Effector memory CD8-positive, alpha-beta T cell (primary cell): Measurements from ENCODE around the gene KIF4A.

Source experiments
- ATAC-seq: fragments of 150-1000 bp; cut with Tn5 transposase; replicated peaks from 2 replicates; pipeline ENCODE4 v1.10.0; 2021; ENCODE audit warnings: mild to moderate bottlenecking, moderate library complexity
- DNase-seq, 3 experiments: peaks; one replicate each; pipeline ENCODE4 v3.0.0; 2021
- H3K27ac Mint-ChIP-seq, 2 donors: one replicate each; pipeline ENCODE4 v1.8.0; 2022; ENCODE audit warnings: mild to moderate bottlenecking in 2 of 2, mixed read lengths in 2 of 2, moderate library complexity in 2 of 2
- H3K27me3 Mint-ChIP-seq, 2 donors: one replicate each; pipeline ENCODE4 v1.8.0; 2022; ENCODE audit warnings: mixed read lengths in 2 of 2
- H3K36me3 Mint-ChIP-seq: one replicate; pipeline ENCODE4 v1.8.0; 2022; ENCODE audit warnings: mild to moderate bottlenecking, moderate library complexity, mixed read lengths; ENCODE audit not compliant: insufficient read depth
- H3K4me1 Mint-ChIP-seq, 2 donors: one replicate each; pipeline ENCODE4 v1.8.0; 2022; ENCODE audit warnings: low read depth in 2 of 2, mixed read lengths in 2 of 2
- H3K4me3 Mint-ChIP-seq, 2 donors: one replicate each; pipeline ENCODE4 v1.8.0; 2022; ENCODE audit warnings: mild to moderate bottlenecking in 2 of 2, mixed read lengths in 2 of 2, moderate library complexity in 2 of 2
- H3K9me3 Mint-ChIP-seq, 2 donors: one replicate each; pipeline ENCODE4 v1.8.0; 2022; ENCODE audit warnings: mixed read lengths in 2 of 2

Gene KIF4A

GRCh38 chrX:70424801-70425200, 134.9 kb downstream of the KIF4A start:
- DNase-seq (no peak), ATAC-seq (no peak)
- Mint-ChIP-seq H3K4me1 (no peaks in the 10 kb centered on the region), H3K36me3 (peaks cover 3% of the 10 kb centered on the region), H3K9me3 (no peaks in the 10 kb centered on the region), H3K4me3 (no peak overlapping the region), H3K27ac (no peak overlapping the region), H3K27me3 (peaks cover 0 to 6% of the 10 kb centered on the region in 2 donors)

DNA sequence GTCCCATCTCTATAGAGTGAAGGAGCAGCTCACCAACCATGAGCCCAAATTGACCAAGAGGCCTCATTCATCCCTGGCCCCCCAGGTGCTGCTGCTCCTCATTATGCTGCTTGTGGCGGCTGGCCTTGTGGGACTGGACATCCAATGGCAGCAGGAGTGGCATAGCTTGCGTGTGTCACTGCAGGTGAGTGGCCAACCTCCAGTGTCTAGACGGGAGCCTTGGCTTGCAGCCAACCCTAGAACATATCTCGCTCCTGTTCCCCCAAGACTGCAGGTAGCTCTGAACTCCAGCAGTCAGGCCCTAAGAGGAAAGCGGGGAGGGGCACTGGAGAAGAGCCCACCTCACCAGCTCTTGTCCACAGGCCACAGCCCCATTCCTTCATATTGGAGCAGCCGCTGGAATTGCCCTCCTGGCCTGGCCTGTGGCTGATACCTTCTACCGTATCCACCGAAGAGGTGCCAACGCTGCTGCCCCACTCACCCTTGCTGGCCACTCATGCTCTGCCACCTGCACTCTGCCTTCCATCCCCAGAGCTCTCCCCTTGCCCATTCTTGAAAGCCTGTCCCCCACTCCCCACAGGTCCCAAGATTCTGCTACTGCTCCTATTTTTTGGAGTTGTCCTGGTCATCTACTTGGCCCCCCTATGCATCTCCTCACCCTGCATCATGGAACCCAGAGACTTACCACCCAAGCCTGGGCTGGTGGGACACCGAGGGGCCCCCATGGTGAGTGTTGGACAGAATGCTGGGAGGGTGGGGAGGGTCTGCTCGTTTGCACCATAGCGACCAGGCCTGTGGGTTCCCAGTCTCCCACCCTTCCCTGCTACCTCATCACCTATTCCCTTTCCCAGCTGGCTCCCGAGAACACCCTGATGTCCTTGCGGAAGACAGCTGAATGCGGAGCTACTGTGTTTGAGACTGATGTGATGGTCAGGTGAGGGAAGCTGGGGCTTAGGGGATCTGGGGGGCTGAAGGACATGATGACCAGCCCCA, 136.7 kb downstream of the KIF4A start:
- Mint-ChIP-seq H3K36me3 (peaks cover 3% of the 10 kb centered on the region), H3K4me1 (no peaks in the 10 kb centered on the region), H3K4me3 (no peak overlapping the region), H3K27ac (no peak overlapping the region), H3K27me3 (peaks cover 0 to 6% of the 10 kb centered on the region in 2 donors), H3K9me3 (no peaks in the 10 kb centered on the region)
- DNase-seq (no peak), ATAC-seq (no peak)

DNA sequence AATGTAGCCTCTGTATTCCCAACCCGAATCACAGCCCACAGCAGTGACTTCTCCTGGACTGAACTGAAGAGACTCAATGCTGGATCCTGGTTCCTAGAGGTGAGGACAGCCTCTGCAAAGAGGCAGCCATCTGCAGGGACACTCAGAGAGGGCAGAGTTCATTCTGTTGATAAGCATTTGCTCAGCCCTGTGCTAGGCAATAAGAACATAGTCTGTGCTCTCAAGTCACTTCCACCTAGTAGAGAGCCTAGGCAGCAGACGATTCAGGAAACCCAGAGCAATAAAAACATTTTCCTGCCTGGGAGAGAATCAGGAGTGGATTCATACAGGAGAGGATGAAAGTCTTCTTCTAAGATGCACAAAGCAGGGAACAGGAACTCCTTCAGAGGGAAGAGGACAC, 137.5 kb downstream of the KIF4A start:
- DNase-seq: no peak
- H3K27ac Mint-ChIP-seq: no peak overlapping the region
- H3K36me3 Mint-ChIP-seq: peaks cover 3% of the 10 kb centered on the region
- H3K9me3 Mint-ChIP-seq: no peaks in the 10 kb centered on the region
- H3K27me3 Mint-ChIP-seq: peaks cover 0 to 6% of the 10 kb centered on the region in 2 donors
- no peak overlapping the region for H3K4me3 Mint-ChIP-seq
- no peak for ATAC-seq
- H3K4me1 Mint-ChIP-seq: no peaks in the 10 kb centered on the region

DNA sequence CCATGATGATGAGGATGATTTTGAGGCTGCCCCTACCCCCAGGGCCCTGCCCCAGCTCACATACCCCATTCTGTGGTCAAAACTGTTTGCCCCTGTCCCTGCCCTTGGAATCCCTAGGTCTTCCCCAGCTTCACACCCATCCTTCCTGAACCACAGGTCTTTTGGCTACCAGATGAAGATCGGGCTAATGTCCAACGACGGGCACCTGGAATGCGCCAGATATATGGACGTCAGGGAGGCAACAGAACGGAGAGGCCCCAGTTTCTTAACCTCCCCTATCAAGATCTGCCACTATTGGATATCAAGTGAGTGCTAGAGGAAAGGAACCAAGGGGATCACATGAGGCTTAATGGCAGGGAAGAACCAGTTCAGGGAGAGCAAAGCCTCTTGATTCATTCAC, 139.9 kb downstream of the KIF4A start:
- Mint-ChIP-seq H3K36me3 (peaks cover 12% of the 10 kb centered on the region), H3K27ac (no peak overlapping the region), H3K4me3 (no peak overlapping the region), H3K4me1 (peaks cover 2 to 5% of the 10 kb centered on the region in 2 donors), H3K9me3 (no peaks in the 10 kb centered on the region), H3K27me3 (no peaks in the 10 kb centered on the region)
- DNase-seq (no peak), ATAC-seq (no peak)

DNA sequence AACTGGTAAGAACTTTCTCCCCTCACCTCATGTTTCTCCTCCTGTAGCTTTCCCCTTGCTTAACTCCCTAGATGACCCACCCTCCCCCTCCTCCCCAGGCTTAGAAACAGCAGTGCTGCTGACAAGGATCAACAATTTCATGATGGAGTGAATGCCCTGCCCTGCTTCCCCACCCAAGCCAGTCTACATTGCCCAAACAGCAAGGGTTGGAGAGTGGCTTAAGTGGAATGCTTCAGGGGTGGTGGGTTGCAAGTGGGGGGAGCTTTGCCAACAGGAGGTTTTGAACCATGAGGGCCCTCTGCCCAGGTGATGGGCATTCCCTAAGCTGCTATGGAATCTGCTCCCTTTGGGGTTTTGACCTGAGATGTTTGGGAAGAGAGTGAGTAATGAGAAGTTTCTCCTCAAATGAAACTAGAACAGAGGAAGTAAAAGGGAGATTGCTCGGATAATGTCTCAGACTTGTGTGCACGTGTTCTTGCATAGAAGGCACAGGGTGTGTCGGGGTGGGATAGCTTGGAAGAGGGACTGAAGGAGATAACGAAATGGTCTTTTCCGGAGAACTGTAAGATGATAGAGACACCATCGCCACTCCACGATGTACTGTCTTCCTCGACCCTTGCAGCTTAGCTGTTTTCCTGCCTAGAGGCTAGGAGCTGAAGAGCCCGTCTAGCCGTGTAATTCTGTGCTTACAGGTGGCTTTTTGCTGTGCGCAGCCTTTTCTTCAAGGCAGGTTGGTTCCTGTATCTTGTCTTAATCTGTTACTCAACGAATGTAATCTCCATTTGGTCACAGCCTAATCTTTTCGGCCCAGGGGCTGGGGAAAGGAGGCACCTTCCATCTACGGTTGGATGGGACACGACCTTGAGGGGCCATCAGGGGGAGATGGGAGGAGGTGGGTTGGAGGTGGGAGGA, 143.3 kb downstream of the KIF4A start:
- ATAC-seq (no peak), DNase-seq (no peak)
- Mint-ChIP-seq H3K4me3 (peak overlapping the region; percentile 86 to 91), H3K9me3 (no peaks in the 10 kb centered on the region), H3K27me3 (no peaks in the 10 kb centered on the region), H3K36me3 (peaks cover 16% of the 10 kb centered on the region), H3K27ac (peak overlapping the region; percentile 93), H3K4me1 (peaks cover 9 to 11% of the 10 kb centered on the region in 2 donors)

DNA sequence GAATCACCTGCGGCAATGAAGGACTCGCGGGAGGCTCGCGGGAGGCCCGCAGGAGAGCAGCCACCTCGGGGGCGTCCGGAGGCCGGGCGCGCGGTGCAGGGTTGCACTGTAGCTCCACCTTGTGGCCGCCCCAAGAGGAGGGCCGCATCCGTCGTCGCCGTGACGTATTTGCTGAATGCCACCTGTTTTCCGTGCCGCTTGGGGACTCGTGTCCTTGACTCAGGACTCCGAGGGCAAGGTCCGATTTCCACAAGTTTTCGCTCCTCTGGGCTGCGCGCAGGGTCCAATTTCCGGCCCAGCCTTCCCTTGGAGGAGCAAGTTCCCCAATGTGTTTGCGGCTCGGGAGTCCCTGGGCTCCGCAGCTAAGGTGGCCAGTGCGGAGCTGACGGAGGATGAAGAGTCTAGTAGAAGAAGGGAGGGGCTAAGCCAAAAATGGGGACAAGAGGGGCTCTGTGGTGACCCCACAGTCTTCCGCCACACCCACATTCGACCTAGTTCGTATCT, 144.0 kb downstream of the KIF4A start:
- H3K27me3 Mint-ChIP-seq: no peaks in the 10 kb centered on the region
- peak; percentile 79 for ATAC-seq
- no peaks in the 10 kb centered on the region for H3K9me3 Mint-ChIP-seq
- H3K4me3 Mint-ChIP-seq: peak overlapping the region; percentile 86 to 91
- H3K27ac Mint-ChIP-seq: peak overlapping the region; percentile 93
- H3K4me1 Mint-ChIP-seq: peaks cover 15 to 16% of the 10 kb centered on the region in 2 donors
- DNase-seq: peak; percentile 71 to 74 (median 73)
- peaks cover 18% of the 10 kb centered on the region for H3K36me3 Mint-ChIP-seq

DNA sequence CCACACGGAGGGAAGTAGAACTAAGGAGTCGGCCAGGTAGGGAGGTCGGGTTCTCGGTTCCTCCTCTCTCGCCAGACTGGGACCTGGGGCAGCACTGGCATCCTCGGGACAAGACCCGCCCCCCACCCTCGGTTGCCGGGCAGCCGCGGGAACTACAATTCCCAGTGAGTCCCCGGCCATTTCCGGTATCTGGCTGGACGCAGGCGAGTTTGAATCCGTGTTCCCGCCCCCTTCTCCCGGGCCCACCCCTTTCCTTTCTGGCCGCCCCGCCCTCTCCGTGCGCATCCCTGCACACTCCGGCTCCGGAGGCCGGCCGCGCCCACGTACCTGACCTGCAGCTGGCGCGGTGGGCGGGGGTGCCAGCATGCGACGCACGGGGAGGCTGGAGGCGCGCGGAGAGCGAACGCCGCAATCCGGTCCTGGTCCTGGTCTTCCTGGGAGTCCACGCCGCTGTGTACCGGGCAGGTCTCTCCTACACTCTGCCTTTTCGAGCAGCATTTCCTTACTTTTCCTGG, 144.5 kb downstream of the KIF4A start:
- H3K4me3 Mint-ChIP-seq: peak overlapping the region; percentile 86 to 91
- peak overlapping the region; percentile 93 for H3K27ac Mint-ChIP-seq
- H3K27me3 Mint-ChIP-seq: no peaks in the 10 kb centered on the region
- peak in 1 of 3 experiments; percentile 21 for DNase-seq
- H3K9me3 Mint-ChIP-seq: no peaks in the 10 kb centered on the region
- H3K4me1 Mint-ChIP-seq: peaks cover 18 to 19% of the 10 kb centered on the region in 2 donors
- peaks cover 22% of the 10 kb centered on the region for H3K36me3 Mint-ChIP-seq
- ATAC-seq: peak; percentile 49

DNA sequence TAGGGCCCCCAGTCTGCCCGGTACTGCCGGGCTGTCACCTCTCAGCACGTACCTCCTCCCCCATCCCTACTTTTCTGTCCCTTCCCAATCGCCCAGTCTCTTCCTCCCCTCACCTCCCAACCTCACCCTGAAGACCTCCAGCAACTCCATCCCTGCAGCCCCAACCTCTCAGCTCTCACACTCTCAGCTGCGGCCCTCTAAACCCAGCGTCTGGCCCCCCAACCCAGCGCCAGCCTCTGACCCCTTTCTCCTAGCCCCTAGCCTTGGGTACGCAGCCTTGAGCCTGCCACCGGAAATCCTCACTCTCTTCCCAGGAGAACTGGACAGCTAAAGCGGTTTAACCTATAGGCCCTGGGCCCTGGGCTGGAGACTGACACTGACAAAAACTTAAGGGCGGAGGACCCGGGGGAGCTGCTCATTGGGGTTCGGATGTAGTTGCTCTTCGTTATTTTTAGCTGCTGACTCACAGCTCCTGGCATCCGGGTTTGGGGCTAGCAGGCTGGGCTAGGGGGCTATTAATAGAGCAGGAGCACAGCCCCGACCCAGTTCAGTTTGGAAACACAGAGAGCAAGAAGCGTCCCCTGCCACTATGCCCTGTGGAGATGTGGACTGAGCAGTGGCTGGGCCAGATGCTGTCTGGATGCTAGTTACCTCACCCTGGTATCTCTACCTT, 145.1 kb downstream of the KIF4A start:
- DNase-seq (peak in 1 of 3 experiments; percentile 14), ATAC-seq (peak; percentile 33)
- Mint-ChIP-seq H3K9me3 (no peaks in the 10 kb centered on the region), H3K4me1 (peaks cover 19 to 20% of the 10 kb centered on the region in 2 donors), H3K4me3 (peak overlapping the region; percentile 86 to 91), H3K27me3 (no peaks in the 10 kb centered on the region), H3K27ac (peak overlapping the region; percentile 93), H3K36me3 (peaks cover 19% of the 10 kb centered on the region)

GRCh38 chrX:70436343-70436742, 146.4 kb downstream of the KIF4A start:
- Mint-ChIP-seq H3K36me3 (peaks cover 19% of the 10 kb centered on the region), H3K27me3 (no peaks in the 10 kb centered on the region), H3K9me3 (no peaks in the 10 kb centered on the region), H3K4me3 (no peak overlapping the region), H3K27ac (no peak overlapping the region), H3K4me1 (peaks cover 19 to 20% of the 10 kb centered on the region in 2 donors)
- DNase-seq: no peak
- ATAC-seq: no peak

DNA sequence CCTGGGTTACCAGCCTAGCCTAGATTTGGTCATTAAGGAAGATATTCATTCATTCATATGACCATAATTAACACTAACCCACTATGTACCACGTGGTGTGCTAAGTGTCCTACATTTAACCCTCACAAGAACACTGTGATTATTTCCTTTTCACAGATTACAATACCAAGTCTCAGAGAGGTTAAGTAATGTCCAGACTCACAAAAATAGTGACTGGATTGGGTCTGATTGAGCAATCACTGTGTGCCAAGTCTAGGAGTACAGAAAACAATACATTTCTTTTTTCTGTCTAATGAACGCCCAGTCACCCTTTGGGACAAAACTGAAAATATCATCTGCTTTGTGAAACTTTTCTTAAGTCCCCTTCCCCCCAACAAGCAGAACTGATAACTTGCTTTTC, 147.1 kb downstream of the KIF4A start:
- peaks cover 19% of the 10 kb centered on the region for H3K36me3 Mint-ChIP-seq
- DNase-seq: no peak
- H3K27me3 Mint-ChIP-seq: no peaks in the 10 kb centered on the region
- H3K4me3 Mint-ChIP-seq: no peak overlapping the region
- ATAC-seq: no peak
- H3K27ac Mint-ChIP-seq: no peak overlapping the region
- no peaks in the 10 kb centered on the region for H3K9me3 Mint-ChIP-seq
- peaks cover 19 to 20% of the 10 kb centered on the region in 2 donors for H3K4me1 Mint-ChIP-seq

DNA sequence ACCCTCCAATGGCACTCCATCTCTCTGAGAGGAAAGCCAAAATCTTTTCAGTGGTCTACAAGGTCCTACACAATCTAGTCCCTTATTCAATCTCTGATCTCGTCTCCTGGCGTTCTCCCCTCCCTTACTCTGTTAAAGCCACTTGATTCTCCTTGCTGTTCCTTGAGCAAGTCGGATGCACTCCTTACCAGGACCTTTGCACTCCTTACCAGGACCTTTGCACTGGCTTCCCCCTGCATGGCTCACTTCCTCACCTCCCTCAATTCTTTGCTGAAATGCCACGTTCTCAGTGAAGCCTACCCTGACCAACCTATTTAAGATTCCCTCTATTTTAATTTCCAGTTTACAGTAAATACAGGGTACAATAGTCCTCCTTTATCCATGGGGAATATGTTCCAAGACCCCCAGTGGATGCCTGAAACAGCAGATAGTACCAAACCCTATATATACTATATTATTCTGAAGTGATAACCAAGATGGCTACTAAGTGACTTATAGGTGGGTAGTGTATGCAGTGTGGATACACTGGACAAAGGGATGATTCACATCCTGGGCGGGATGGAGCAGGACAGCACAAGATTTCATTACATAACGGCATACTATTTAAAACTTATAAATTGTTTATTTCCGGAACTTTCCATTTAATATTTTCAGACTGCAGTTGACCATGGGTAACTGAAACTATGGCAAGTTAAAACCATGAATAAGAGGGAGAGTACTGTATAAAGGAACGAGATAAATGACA, 148.2 kb downstream of the KIF4A start:
- H3K4me3 Mint-ChIP-seq: peak overlapping the region; percentile 13 to 15
- DNase-seq: no peak
- no peak for ATAC-seq
- H3K9me3 Mint-ChIP-seq: no peaks in the 10 kb centered on the region
- peaks cover 18 to 19% of the 10 kb centered on the region in 2 donors for H3K4me1 Mint-ChIP-seq
- peak overlapping the region in 1 of 2 donors; percentile 82 for H3K27ac Mint-ChIP-seq
- peaks cover 19% of the 10 kb centered on the region for H3K36me3 Mint-ChIP-seq
- no peaks in the 10 kb centered on the region for H3K27me3 Mint-ChIP-seq

- H3K27ac Mint-ChIP-seq: peak overlapping the region in 1 of 2 donors; percentile 82
Observed at GRCh38 chrX:70439016-70439415, 149.1 kb downstream of the KIF4A start.

More at GRCh38 chrX:70439016-70439415, 149.1 kb downstream of the KIF4A start:
- Mint-ChIP-seq H3K4me1 (peaks cover 17 to 19% of the 10 kb centered on the region in 2 donors), H3K36me3 (peaks cover 12% of the 10 kb centered on the region), H3K9me3 (no peaks in the 10 kb centered on the region), H3K4me3 (peak overlapping the region; percentile 13 to 15), H3K27me3 (no peaks in the 10 kb centered on the region)
- ATAC-seq: peak; percentile 49
- peak in 1 of 3 experiments; percentile 7 for DNase-seq
